Tibial artery (tissue), 4 donors: ENCODE results near the gene PHRF1.
"Not testable (repeated sequence)": the region's sequence is repeated elsewhere in the genome, so short reads cannot be mapped to it uniquely, and the experiment has no call there.

Source experiments
- DNase-seq, 2 donors: peaks; one replicate each; pipeline ENCODE4 v3.0.0-alpha.2; 2019
- H3K27ac ChIP-seq, 2 donors: fragments of 200-600 bp; sonication (generic) in 1 of 2; 1 replicate in 1 of 2; 2 replicates in 1 of 2; pipeline ENCODE4 v1.5.1; 2018 to 2019; ENCODE audit warnings: mild to moderate bottlenecking in 1 of 2
- H3K27me3 ChIP-seq, 2 donors: fragments of 200-600 bp; sonication (generic) in 1 of 2; one replicate each; pipeline versions ENCODE4 v1.5.1 to v1.6.0; 2016 to 2019
- H3K36me3 ChIP-seq, 3 donors: fragments of 200-600 bp; sonication (generic) in 2 of 3; one replicate each; pipeline ENCODE4 v1.5.1; 2016 to 2019; ENCODE audit warnings: mild to moderate bottlenecking in 2 of 3
- H3K4me1 ChIP-seq, 4 donors: fragments of 200-600 bp; sonication (generic) in 2 of 4; 1 replicate in 3 of 4; 2 replicates in 1 of 4; pipeline ENCODE4 v1.5.1; 2016 to 2019
- H3K4me3 ChIP-seq, 2 donors: fragments of 200-600 bp; sonication (generic) in 1 of 2; 1 replicate in 1 of 2; 2 replicates in 1 of 2; pipeline ENCODE4 v1.5.1; 2018 to 2019; ENCODE audit warnings: mild to moderate bottlenecking in 2 of 2
- H3K9me3 ChIP-seq, 3 donors: fragments of 200-600 bp; sonication (generic) in 1 of 3; one replicate each; pipeline ENCODE4 v1.5.1; 2016 to 2019
- intact Hi-C: fragments of 100-400 bp; cut with DNase I; formaldehyde crosslinking; loops from one replicate; pipeline ENCODE4 v1.15.0; 2023; ENCODE audit warnings: low total_unique reads
- TF ChIP-seq, protein P1 (sequence below), 2 experiments: fragments of 200-600 bp in 1 of 2; fragments of 450-650 bp in 1 of 2; IDR thresholded peaks; one replicate each; pipeline ENCODE4 v1.5.1; 2017 to 2019; ENCODE audit warnings: antibody characterized with exemption in 2 of 2, mild to moderate bottlenecking in 1 of 2, moderate library complexity in 1 of 2

Gene PHRF1

DNA sequence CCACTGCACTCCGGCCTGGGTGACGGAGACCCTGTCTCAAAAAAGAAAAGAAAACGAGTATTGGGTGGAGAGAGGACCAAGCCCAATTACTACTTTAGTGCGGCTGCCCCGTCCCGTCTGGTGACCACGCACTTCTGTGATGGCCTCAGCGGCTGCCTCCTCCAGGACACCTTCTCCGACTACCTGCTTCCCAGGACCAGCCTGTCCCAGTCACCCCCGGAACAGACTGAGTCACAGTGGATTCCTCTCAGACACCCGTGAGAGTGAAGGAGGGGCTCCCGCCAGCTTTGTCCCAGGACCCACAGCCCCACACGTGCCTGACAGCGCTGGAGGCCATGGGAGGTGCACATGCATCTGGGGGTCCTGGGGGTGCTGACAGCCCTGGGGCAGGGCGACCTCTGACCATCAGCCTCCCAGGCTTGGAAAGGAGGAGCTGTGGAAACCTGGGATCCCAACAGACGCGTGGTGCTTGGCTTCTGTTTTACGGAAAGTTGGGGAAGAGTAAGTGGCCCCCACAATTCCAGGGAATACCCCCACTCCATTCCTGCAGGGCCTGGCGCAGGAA, 65.6 kb downstream of the PHRF1 start:
- H3K9me3 ChIP-seq: no peaks in the 10 kb centered on the region
- intact Hi-C loops: no loop called here
- no peak overlapping the region for H3K4me3 ChIP-seq
- H3K36me3 ChIP-seq: peaks cover 7 to 50% (median 18%) of the 10 kb centered on the region in 3 donors
- H3K27me3 ChIP-seq: peaks cover 0 to 22% of the 10 kb centered on the region in 2 donors
- no peak overlapping the region for H3K27ac ChIP-seq
- DNase-seq: no peak
- peaks cover 0 to 21% (median 9%) of the 10 kb centered on the region in 4 donors for H3K4me1 ChIP-seq
- TF ChIP-seq, protein P1, sequence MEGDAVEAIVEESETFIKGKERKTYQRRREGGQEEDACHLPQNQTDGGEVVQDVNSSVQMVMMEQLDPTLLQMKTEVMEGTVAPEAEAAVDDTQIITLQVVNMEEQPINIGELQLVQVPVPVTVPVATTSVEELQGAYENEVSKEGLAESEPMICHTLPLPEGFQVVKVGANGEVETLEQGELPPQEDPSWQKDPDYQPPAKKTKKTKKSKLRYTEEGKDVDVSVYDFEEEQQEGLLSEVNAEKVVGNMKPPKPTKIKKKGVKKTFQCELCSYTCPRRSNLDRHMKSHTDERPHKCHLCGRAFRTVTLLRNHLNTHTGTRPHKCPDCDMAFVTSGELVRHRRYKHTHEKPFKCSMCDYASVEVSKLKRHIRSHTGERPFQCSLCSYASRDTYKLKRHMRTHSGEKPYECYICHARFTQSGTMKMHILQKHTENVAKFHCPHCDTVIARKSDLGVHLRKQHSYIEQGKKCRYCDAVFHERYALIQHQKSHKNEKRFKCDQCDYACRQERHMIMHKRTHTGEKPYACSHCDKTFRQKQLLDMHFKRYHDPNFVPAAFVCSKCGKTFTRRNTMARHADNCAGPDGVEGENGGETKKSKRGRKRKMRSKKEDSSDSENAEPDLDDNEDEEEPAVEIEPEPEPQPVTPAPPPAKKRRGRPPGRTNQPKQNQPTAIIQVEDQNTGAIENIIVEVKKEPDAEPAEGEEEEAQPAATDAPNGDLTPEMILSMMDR (IDR thresholded peaks at IDR 0.05): no peak

DNA sequence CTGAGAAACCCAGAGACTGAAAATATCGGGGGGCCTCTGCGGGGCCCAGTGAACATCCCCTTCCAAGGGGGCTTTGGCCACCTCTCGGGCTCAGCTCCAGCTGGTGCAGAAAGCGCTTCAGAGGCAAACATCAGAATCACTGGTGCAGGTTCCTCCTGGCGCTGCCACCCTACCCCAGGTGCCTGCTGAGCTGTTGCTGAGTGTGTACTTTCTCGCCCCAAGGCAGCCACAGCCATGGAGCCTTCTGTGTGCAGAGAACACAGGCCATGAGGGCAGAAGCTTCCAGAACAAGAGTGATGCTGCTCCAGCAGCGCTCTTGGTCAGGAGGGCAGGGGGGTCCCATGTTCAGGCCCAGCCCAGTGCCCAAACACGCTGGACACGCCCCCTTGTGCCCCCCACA, 67.1 kb downstream of the PHRF1 start:
- Histone ChIP-seq H3K9me3 (no peaks in the 10 kb centered on the region), H3K4me3 (no peak overlapping the region), H3K27ac (no peak overlapping the region), H3K36me3 (peaks cover 7 to 50% (median 18%) of the 10 kb centered on the region in 3 donors), H3K4me1 (peaks cover 0 to 9% (median 0%) of the 10 kb centered on the region in 4 donors), H3K27me3 (peaks cover 0 to 8% of the 10 kb centered on the region in 2 donors)
- intact Hi-C loops: no loop called here
- DNase-seq: no peak
- TF ChIP-seq, protein P1 (IDR thresholded peaks at IDR 0.05): no peak

DNA sequence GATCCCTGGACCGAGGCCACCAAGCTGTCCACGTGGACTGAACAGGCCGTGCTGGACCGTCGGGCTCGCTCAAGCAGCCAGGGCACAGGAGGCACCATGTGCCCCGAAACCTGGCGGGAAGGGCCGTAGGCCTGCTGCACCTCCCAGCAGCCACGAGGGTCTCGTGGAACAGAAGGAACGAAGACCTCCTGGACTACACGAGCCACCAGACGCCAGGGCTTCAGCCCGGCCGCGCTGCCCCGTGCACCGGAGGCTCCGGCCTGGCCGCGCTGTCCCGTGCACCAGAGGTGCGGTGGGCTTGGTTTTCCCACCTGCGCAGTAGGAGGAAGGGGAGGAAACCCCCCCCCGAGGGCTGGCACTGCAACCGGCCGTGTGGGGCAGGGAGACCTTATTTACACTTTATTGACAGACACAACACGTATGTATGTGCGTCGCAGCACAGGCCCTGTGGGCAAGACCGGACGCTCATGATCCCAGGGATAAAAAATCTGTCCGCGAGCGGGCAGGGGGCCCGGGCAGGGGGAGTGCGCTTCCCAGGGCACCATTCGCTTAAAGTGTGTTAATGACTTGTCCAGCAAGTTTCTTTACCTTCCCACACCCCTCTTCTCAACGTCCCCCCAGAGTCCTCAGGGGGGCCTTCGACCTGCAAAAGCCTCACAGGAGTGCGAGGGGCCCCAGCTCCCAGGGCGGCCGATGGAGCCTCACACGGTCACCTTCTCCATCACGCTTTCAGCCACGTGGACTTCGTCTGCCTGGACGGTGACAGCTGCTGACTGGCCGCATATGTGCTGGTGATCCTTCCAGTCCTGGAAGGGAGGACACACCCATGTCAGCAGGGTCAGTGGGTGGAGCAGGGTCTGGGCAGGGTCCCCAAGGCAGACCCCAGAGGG, 67.8 kb downstream of the PHRF1 start:
- TF ChIP-seq, protein P1 (IDR thresholded peaks at IDR 0.05): no peak
- H3K36me3 ChIP-seq: peaks cover 7 to 50% (median 18%) of the 10 kb centered on the region in 3 donors

DNA sequence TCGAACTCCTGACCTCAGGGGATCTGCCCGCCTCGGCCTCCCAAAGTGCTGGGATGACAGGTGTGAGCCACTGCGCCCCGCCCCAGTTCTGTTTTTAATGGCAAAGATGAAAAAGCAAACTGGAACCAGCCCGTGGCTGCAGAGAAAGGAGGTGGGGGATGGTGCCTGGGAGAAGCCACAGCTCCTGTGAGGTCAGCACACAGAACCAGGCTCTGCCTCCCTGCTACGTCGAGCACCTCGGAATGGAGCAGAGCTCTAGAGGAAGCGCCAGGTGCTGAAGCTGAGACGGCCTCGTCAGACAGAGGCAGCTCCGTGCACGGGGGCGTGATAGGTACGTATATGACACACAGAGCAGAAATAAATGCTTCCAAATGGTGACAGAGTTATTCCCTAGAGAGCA, 69.3 kb downstream of the PHRF1 start:
- DNase-seq: no peak
- H3K4me3 ChIP-seq: no peak overlapping the region
- peaks cover 7 to 49% (median 20%) of the 10 kb centered on the region in 3 donors for H3K36me3 ChIP-seq
- intact Hi-C loops: no loop called here
- TF ChIP-seq, protein P1 (IDR thresholded peaks at IDR 0.05): no peak
- no peaks in the 10 kb centered on the region for H3K9me3 ChIP-seq
- H3K4me1 ChIP-seq: no peaks in the 10 kb centered on the region
- H3K27ac ChIP-seq: no peak overlapping the region
- no peaks in the 10 kb centered on the region for H3K27me3 ChIP-seq

More for the DNA sequence above, 67.8 kb downstream of the PHRF1 start:
- Histone ChIP-seq H3K4me1 (peaks cover 0 to 7% (median 0%) of the 10 kb centered on the region in 4 donors), H3K9me3 (no peaks in the 10 kb centered on the region), H3K27me3 (peaks cover 0 to 2% of the 10 kb centered on the region in 2 donors), H3K4me3 (no peak overlapping the region), H3K27ac (no peak overlapping the region)
- intact Hi-C loops: no loop called here
- DNase-seq: no peak

DNA sequence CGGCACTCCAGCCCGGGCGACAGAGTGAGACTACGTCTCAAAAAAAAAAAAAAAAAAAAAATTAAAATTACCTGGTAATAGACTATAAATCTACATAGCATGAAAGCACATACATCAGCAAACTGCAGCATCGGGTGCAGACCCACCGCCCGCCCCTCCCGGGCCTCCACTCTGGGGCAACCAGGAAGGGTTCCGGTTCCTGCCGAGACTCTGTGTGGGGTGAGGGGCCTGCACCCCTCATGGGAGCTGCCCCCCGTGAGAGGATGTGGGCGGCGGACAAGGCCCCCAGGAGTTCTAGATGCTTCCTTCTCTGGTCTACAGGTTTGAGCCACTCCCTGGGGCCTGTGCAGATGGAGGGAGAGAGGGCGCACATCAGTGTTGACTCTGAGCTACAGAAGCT, 69.9 kb downstream of the PHRF1 start:
- Histone ChIP-seq H3K27ac (no peak overlapping the region), H3K36me3 (peaks cover 12 to 48% (median 25%) of the 10 kb centered on the region in 3 donors), H3K4me3 (no peak overlapping the region), H3K9me3 (no peaks in the 10 kb centered on the region), H3K4me1 (no peaks in the 10 kb centered on the region), H3K27me3 (no peaks in the 10 kb centered on the region)
- TF ChIP-seq, protein P1 (IDR thresholded peaks at IDR 0.05): no peak
- no peak for DNase-seq
- intact Hi-C loops: no loop called here

DNA sequence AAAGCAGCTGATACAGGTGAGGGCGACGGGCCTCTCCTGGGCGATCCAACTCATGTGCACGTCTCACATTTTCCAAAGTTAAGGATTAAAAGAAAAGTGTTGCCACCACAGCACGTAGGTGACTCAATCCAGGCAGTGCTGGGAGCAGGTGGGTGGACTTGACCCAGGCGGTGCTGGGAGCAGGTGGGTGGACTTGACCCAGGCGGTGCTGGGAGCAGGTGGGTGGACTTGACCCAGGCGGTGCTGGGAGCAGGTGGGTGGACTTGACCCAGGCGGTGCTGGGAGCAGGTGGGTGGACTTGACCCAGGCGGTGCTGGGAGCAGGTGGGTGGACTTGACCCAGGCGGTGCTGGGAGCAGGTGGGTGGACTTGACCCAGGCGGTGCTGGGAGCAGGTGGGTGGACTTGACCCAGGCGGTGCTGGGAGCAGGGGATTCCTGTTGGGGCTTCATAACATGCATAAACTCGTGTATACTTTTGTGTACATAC, 71.4 kb downstream of the PHRF1 start:
- H3K4me3 ChIP-seq, H3K27ac ChIP-seq, intact Hi-C loops, H3K27me3 ChIP-seq, DNase-seq, H3K4me1 ChIP-seq, H3K9me3 ChIP-seq: not testable (repeated sequence)
- peaks cover 15 to 34% (median 23%) of the 10 kb centered on the region in 3 donors for H3K36me3 ChIP-seq
